Activated CD4-positive, alpha-beta T cell treated with anti-CD3 and anti-CD28 coated beads, Interleukin-2, amount 10 ng/mL, durations not matched to agents 24 days and 14 days (primary cell): ENCODE measurements around the gene CEL. TPM values are rescaled to one million over a fixed set of nuclear protein-coding genes. Genes with fewer than 3 reads are reported as not detected.
"Not testable (repeated sequence)": the region's sequence is repeated elsewhere in the genome, so short reads cannot be mapped to it uniquely, and the experiment has no call there.

Experiments used
- DNase-seq: peaks from one replicate; pipeline ENCODE4 v3.0.0; 2022
- H3K27ac Mint-ChIP-seq: one replicate; pipeline ENCODE4 v1.8.0; 2022; ENCODE audit warnings: mild to moderate bottlenecking, mixed read lengths
- H3K27me3 Mint-ChIP-seq: one replicate; pipeline ENCODE4 v1.8.0; 2022; ENCODE audit warnings: mixed read lengths
- H3K36me3 Mint-ChIP-seq: one replicate; pipeline ENCODE4 v1.8.0; 2022; ENCODE audit warnings: low read depth, mild to moderate bottlenecking, mixed read lengths
- H3K4me1 Mint-ChIP-seq: one replicate; pipeline ENCODE4 v1.8.0; 2021; ENCODE audit warnings: mixed read lengths
- H3K4me3 Mint-ChIP-seq: one replicate; pipeline ENCODE4 v1.8.0; 2022; ENCODE audit warnings: mild to moderate bottlenecking, moderate library complexity, mixed read lengths
- H3K9me3 Mint-ChIP-seq: one replicate; pipeline ENCODE4 v1.8.0; 2021; ENCODE audit warnings: mixed read lengths
- intact Hi-C: fragments of 100-400 bp; cut with micrococcal nuclease; formaldehyde crosslinking; loops from one replicate; pipeline ENCODE4 v1.15.1; 2023
- total RNA-seq: library from RNA; stranded (reverse); gene quantifications from 2 replicates; pipeline ENCODE4 v1.2.3, GENCODE V29; 2022

The CEL gene
- total RNA-seq, 1 donor from 2014 or later = 2.0 TPM

- no peak for DNase-seq
- H3K27me3 Mint-ChIP-seq = peaks cover 6% of the 10 kb centered on the region
- no peak overlapping the region for H3K27ac Mint-ChIP-seq
- H3K4me1 Mint-ChIP-seq = peaks cover 2% of the 10 kb centered on the region
- H3K9me3 Mint-ChIP-seq = no peaks in the 10 kb centered on the region
- intact Hi-C loops = no loop called here
- H3K36me3 Mint-ChIP-seq = peaks cover 3% of the 10 kb centered on the region
- no peak overlapping the region for H3K4me3 Mint-ChIP-seq
Observed at GRCh38 chr9:133074111-133074651, 12.4 kb downstream of the CEL start.

DNA sequence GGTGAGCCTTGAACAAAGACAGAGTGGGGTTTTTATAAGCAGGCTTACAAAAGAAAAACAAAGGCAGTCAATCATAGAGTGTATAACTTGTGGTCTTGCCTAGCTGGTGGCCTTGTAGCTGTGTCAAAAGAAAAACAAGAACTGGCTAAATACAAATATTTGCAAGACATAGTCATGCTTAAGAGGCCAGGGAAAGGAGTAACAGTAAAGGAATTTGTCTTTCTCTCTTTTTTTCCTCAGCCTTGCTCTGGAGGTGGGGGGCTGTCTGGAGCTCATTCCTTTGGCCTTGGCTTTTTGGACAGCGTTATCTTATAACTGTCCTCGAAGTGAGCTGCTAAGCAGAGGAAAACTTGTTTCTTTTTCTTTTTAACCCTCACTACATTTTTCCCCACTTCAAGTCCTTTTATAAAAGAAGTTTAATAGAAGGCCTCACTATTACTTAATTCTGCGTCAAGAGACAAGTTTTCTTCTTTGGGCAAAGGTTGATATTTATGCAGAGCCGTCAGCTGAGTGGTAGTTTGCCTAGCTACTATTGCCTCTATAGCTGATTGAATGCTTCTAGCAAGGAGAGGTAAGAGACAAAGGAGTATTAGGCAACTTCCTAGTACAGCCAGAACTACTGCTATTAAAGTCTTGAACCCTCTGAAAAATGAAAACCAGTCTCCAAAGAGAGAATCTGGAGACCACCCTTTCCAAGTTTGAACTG, 14.3 kb downstream of the CEL start:
- peaks cover 2% of the 10 kb centered on the region for H3K4me1 Mint-ChIP-seq
- H3K36me3 Mint-ChIP-seq = peaks cover 3% of the 10 kb centered on the region
- H3K27me3 Mint-ChIP-seq = peaks cover 12% of the 10 kb centered on the region
- intact Hi-C loops = no loop called here
- no peak overlapping the region for H3K4me3 Mint-ChIP-seq
- H3K27ac Mint-ChIP-seq = no peak overlapping the region
- no peak for DNase-seq
- no peaks in the 10 kb centered on the region for H3K9me3 Mint-ChIP-seq

GRCh38 chr9:133076691-133077090, 14.9 kb downstream of the CEL start:
- Mint-ChIP-seq H3K4me3 (no peak overlapping the region), H3K4me1 (peaks cover 2% of the 10 kb centered on the region), H3K27ac (no peak overlapping the region), H3K27me3 (peaks cover 12% of the 10 kb centered on the region), H3K36me3 (peaks cover 2% of the 10 kb centered on the region), H3K9me3 (no peaks in the 10 kb centered on the region)
- intact Hi-C loops = no loop called here
- no peak for DNase-seq

- Mint-ChIP-seq H3K4me3 (no peak overlapping the region), H3K4me1 (no peaks in the 10 kb centered on the region), H3K27ac (no peak overlapping the region), H3K9me3 (no peaks in the 10 kb centered on the region), H3K27me3 (peaks cover 12% of the 10 kb centered on the region), H3K36me3 (no peaks in the 10 kb centered on the region)
- intact Hi-C loops = no loop called here
- no peak for DNase-seq
Observed at GRCh38 chr9:133078486-133078885, 16.7 kb downstream of the CEL start.

DNA sequence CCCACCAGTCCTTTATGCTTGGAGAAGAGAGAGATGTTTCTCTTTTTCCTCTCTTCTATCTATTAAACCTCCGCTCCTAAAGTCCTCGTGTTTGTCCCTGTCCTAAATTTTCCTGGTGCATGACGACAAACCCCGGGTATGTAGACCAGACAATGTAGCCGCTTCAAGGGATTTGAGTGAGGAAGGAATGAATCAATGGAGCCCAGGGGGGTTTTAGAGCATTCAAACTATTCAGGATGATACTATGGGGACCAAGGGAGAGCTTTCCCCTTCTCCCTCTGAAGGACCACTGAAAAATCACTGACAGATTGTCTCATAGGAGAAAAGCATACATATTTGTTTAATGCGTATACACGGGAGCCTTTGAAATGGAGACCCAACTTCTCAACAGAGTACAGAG, 18.4 kb downstream of the CEL start:
- H3K9me3 Mint-ChIP-seq = no peaks in the 10 kb centered on the region
- no peak for DNase-seq
- H3K4me1 Mint-ChIP-seq = no peaks in the 10 kb centered on the region
- intact Hi-C loops = no loop called here
- H3K27me3 Mint-ChIP-seq = peaks cover 12% of the 10 kb centered on the region
- no peak overlapping the region for H3K27ac Mint-ChIP-seq
- no peaks in the 10 kb centered on the region for H3K36me3 Mint-ChIP-seq
- no peak overlapping the region for H3K4me3 Mint-ChIP-seq

GRCh38 chr9:133080786-133081779, 19.3 kb downstream of the CEL start:
- H3K9me3 Mint-ChIP-seq, H3K4me1 Mint-ChIP-seq, H3K36me3 Mint-ChIP-seq, H3K27me3 Mint-ChIP-seq, H3K27ac Mint-ChIP-seq, intact Hi-C loops, DNase-seq, H3K4me3 Mint-ChIP-seq: not testable (repeated sequence)

GRCh38 chr9:133081957-133082644, 20.3 kb downstream of the CEL start:
- DNase-seq, intact Hi-C loops, H3K27me3 Mint-ChIP-seq, H3K9me3 Mint-ChIP-seq, H3K36me3 Mint-ChIP-seq, H3K4me3 Mint-ChIP-seq, H3K4me1 Mint-ChIP-seq, H3K27ac Mint-ChIP-seq: not testable (repeated sequence)

GRCh38 chr9:133083688-133084087, 21.9 kb downstream of the CEL start:
- H3K4me1 Mint-ChIP-seq, H3K27me3 Mint-ChIP-seq, intact Hi-C loops, H3K9me3 Mint-ChIP-seq, H3K27ac Mint-ChIP-seq, H3K4me3 Mint-ChIP-seq, H3K36me3 Mint-ChIP-seq, DNase-seq: not testable (repeated sequence)

- H3K27ac Mint-ChIP-seq, DNase-seq, H3K4me3 Mint-ChIP-seq, H3K4me1 Mint-ChIP-seq, H3K36me3 Mint-ChIP-seq, intact Hi-C loops, H3K9me3 Mint-ChIP-seq, H3K27me3 Mint-ChIP-seq: not testable (repeated sequence)
Observed at GRCh38 chr9:133086212-133086860, 24.6 kb downstream of the CEL start.

DNA sequence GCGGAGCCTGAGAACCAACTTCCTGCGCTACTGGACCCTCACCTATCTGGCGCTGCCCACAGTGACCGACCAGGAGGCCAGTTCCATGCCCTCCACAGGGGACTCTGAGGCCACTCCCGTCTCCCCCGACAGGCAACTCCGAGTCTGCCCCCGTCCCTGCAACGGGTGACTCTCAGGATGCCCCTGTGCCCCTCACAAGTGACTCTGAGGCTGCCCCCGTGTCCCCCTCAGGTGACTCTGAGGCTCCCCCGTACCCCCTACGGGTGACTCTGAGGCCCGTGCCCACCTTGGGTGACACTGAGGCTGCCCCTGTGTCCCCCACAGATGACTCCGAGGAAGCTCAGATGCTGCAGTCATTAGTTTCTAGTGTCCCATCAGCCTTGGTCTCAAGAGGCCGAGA, 25.1 kb downstream of the CEL start:
- Mint-ChIP-seq H3K4me1 (no peaks in the 10 kb centered on the region), H3K9me3 (no peaks in the 10 kb centered on the region), H3K36me3 (no peaks in the 10 kb centered on the region), H3K27me3 (no peaks in the 10 kb centered on the region), H3K27ac (no peak overlapping the region), H3K4me3 (no peak overlapping the region)
- intact Hi-C loops = no loop called here
- DNase-seq = no peak

GRCh38 chr9:133087429-133088145, 25.8 kb downstream of the CEL start:
- no peaks in the 10 kb centered on the region for H3K36me3 Mint-ChIP-seq
- intact Hi-C loops = no loop called here
- no peak overlapping the region for H3K4me3 Mint-ChIP-seq
- H3K27ac Mint-ChIP-seq = no peak overlapping the region
- no peaks in the 10 kb centered on the region for H3K4me1 Mint-ChIP-seq
- no peaks in the 10 kb centered on the region for H3K27me3 Mint-ChIP-seq
- no peaks in the 10 kb centered on the region for H3K9me3 Mint-ChIP-seq
- no peak for DNase-seq

- no peaks in the 10 kb centered on the region for H3K9me3 Mint-ChIP-seq
- no peaks in the 10 kb centered on the region for H3K27me3 Mint-ChIP-seq
- intact Hi-C loops = no loop called here
- no peaks in the 10 kb centered on the region for H3K4me1 Mint-ChIP-seq
- DNase-seq = no peak
- no peak overlapping the region for H3K4me3 Mint-ChIP-seq
- H3K27ac Mint-ChIP-seq = no peak overlapping the region
- H3K36me3 Mint-ChIP-seq = peaks cover 3% of the 10 kb centered on the region
Observed at GRCh38 chr9:133088146-133088750, 26.5 kb downstream of the CEL start.

GRCh38 chr9:133088756-133089155, 27.0 kb downstream of the CEL start:
- Mint-ChIP-seq H3K36me3 (peaks cover 3% of the 10 kb centered on the region), H3K27ac (no peak overlapping the region), H3K9me3 (no peaks in the 10 kb centered on the region), H3K4me3 (no peak overlapping the region), H3K27me3 (no peaks in the 10 kb centered on the region), H3K4me1 (no peaks in the 10 kb centered on the region)
- no peak for DNase-seq
- intact Hi-C loops = no loop called here
